Erythroblast (primary cell): ENCODE data around the gene PRKCE.

ENCODE experiments used
- GATA1 ChIP-seq: IDR thresholded peaks from 2 replicates; pipeline ENCODE4 v1.6.1; 2011; ENCODE audit warnings: low read depth, mild to moderate bottlenecking, control low read depth, low read length, moderate library complexity
- POLR2A ChIP-seq: IDR thresholded peaks from 2 replicates; pipeline ENCODE4 v1.6.1; 2011; ENCODE audit warnings: mild to moderate bottlenecking, low read length

DNA sequence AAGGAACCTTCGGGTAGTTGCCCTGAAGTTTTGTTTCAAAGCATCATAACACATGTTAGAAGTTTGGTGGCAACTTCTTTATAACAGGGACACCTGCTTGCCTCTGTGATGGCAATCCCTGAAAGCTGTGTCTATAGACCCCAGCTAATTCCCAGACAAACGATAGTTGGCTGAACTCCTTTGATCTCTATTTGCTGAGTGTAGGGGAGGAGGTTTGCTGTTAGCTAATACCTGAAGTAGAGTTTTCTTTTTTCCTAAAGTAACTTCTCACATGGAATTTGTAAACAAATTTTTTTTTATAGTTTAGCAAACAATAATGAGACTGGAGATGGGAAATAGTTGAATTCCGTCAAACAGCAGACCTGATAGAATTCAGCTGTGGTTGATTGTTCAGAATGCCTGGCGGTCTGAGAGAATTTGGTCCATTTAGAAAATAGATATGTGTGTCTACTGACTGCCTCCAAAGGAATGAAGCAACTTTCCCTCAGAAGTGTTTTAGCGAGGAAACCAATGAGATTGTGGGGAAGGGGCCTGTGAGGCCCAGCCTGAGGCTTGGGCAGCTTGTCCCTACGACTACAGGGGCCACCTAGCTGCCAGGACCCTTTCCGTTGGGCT, 522.3 kb downstream of the PRKCE start:
- no peak for TF ChIP-seq POLR2A
- no peak for TF ChIP-seq GATA1
